Glomerular endothelial cell (primary cell): Measurements from ENCODE around the gene NME4. TPM values are rescaled to one million over a fixed set of nuclear protein-coding genes. Genes with fewer than 3 reads are reported as not detected.
"Not testable (repeated sequence)": the region's sequence is repeated elsewhere in the genome, so short reads cannot be mapped to it uniquely, and the experiment has no call there.

Source experiments
- DNase-seq: peaks from one replicate; pipeline ENCODE4 v3.0.0-alpha.2; 2011; ENCODE audit warnings: low read depth, low spot score; ENCODE audit errors: extremely low read depth
- total RNA-seq: library from RNA; depleted of rRNA; stranded (reverse); fragments of >200 nt; gene quantifications from 2 replicates; pipeline ENCODE4 v1.2.3, GENCODE V29; 2015

Gene NME4
- 147 and 203 TPM in 2 replicates for total RNA-seq

DNA sequence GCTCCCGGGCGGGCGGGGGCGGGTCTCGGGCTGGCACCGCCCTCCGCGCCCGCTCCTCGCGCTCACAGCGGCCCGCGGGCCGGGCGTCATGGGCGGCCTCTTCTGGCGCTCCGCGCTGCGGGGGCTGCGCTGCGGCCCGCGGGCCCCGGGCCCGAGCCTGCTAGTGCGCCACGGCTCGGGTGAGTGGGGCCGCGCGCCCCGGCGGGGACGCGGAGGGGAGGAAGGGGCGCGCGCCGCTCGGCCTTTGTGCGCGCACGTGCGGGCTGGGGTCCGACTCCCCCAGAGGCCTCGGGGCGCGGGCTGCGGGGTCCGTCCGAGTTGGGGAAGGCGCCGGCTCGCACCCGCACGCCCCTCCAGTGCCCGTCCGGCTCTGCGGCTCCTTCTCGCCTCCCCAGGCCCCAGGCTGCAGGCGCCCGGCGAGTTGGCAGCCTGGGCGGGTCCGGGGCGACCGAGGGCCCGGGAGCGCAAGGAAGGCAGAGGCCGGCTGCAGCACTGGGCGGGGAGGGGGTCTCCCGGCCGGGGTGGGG is at the start of gene NME4:
Gene NME4, plus strand, starts transcription at position 65 of the 527 bp plus-strand sequence. Its CDS starts 24 bp downstream, at position 89.
- DNase-seq, result no peak

DNA sequence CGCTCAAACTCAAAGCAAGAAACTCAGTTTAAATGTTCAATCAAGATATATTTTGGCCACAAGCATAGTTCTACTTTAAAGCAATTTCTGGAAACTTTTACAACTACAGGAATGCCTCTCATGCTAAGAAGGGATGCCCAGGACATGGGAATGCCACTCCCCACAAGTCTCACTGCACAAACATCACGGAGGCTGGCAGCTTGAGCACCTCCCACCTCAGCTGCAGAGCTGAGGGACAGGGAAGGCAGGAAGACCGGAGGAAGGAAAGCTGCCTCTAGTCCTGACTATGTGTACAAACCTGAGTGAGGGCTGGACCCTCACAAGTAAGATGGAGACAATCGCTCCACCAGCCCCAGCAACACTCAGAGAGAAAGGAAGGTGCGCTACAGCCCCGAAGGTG is 49.8 kb upstream of the NME4 start:
- no peak for DNase-seq

DNA sequence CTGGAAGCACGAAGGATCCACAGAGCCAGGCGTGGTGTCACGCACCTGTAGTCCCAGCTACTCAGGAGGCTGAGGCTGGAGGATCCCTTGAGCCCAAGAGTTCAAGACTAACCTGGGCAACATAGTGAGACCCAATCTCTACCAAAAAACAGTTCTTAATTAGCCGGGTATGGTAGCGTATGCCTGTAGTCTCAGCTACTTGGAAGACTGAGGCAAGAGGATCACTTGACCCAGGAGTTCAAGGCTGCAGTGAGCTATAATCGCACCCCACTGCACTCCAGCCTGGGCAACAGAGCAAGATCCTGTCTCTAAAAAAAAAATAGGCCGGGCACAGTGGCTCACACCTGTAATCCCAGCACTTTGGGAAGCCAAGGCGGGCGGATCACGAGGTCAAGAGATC is 48.5 kb upstream of the NME4 start:
- not testable (repeated sequence) for DNase-seq

GRCh38 chr16:349211-349610 is 47.8 kb upstream of the NME4 start:
- DNase-seq, result no peak

GRCh38 chr16:350203-350602 is 46.8 kb upstream of the NME4 start:
- DNase-seq, result no peak

GRCh38 chr16:351804-352520 is 45.0 kb upstream of the NME4 start:
- DNase-seq, result no peak

GRCh38 chr16:352547-353403 is 44.2 kb upstream of the NME4 start, which contains the start of gene AXIN1:
Gene AXIN1 (minus strand): TSS chr16:352723. CDS start chr16:347025, 5,698 bp downstream.
- no peak for DNase-seq

GRCh38 chr16:353404-354290 is 43.4 kb upstream of the NME4 start:
- DNase-seq, result no peak

DNA sequence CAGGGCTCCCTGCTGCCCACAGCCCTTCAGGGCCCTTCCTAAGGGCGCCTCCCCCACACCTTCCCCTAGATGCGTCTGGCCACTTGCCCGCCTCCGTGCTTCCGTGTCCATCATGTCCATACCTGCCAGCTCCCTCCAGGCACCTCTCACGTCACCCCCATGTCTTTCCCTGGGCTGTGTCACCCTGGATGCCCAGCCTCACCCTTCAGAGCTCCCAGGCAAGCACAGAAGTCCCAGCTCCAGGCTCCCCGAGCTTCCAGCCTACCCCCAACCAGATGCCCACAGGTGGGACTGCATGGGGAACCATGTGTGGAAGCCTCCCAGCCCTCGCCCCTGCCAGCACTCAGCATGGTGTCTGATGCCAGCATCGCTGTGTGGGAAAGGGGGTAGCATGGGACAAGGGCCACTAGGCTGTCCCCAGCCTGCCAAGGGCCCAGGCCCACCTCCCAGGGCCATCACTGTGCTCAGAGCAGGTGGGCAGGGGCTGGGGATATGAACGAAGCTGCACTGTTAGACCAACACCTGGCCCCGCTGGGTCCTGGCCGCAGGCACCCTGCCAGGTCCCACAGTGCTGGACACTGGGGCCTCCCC is 42.6 kb upstream of the NME4 start:
- DNase-seq, result no peak

DNA sequence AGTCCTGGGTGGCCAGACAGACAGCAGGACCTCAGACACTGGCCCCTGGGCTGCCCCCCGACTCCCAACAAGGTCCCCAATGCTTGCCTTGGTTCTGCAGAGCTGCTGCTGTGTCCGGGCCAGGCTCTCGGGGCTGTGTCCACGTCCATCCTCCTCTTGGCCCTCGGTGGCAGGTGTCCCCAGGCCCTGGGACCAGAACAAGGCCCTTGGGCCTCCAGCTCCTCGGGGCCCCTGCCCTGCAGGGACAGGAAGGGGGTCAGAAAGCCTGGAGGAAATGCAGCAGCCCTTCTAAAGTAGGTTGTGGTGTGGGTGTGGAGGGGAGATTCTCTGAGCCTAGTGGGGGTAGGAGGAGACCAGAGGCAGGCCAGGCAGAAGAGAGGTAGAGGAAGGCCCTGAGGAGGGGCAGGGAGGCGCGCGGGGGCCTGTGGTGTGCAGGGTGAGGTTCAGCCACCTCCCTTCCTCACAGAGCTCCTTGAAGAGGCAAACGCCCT is 42.0 kb upstream of the NME4 start:
- no peak for DNase-seq

DNA sequence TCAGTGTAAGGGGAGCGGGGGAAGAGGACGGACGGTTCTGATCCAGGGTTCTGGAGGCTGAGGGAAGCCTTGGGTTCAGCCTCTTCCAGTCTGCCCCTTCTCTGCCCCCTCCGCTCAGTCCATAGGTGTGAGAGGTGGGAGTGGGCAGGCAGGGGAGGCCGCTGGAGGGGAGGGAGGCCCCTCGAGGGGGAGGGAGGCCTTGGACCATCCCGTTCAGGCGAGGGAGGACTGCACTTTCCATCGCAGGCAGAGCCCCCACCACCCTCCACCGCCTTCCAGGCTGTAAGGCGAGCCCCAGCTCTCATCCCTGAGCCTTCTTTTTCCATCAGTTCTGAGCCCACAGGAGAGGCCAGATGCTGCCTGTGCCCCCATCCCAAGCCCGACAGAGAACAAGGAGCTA is 40.3 kb upstream of the NME4 start:
- no peak for DNase-seq

- DNase-seq, result no peak
Measured at GRCh38 chr16:359067-359763, 37.8 kb upstream of the NME4 start.

DNA sequence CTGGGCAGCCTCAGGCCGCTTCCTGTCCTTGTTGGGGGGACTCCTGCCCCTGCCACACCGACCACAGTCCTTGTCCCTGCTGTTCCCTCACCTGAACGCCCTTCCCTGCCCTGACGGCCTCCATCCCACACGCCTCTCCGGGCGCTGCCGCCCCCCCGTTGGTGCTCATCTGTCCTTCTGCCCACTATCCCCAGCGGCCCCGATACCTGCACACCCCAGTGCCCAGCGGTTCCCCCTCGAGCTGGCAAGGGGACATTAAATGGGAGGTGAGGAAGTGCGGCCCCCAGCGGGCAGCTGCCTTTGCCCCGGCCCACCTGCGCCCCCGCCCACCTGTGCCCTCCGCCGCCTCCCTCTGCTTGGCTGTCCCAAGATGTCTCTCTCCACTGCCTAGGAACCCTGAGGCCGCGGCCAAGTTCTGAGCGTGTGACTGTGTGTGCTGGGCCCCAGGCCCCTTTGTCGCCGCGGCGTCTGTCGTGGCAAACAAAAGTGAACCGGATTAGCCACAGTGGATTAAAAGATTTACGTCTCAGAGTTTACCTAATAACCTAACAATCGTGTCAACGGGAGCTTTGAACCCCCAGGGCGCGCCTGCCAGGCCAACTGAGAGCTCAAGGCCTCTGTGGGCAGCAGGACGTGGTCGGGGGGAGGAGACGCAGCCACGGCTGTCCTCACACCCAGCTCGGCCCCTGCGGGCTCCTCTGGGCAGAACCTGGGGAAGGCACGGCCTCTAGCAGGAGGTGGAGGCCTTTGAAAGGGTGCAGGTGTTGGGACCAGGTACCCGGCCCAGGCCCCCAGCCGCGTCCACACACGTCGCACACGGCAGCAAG is 36.9 kb upstream of the NME4 start:
- DNase-seq, result no peak

- no peak for DNase-seq
Measured at GRCh38 chr16:360698-361336, 36.2 kb upstream of the NME4 start.

- no peak for DNase-seq
Measured at GRCh38 chr16:361341-361871, 35.6 kb upstream of the NME4 start.

DNA sequence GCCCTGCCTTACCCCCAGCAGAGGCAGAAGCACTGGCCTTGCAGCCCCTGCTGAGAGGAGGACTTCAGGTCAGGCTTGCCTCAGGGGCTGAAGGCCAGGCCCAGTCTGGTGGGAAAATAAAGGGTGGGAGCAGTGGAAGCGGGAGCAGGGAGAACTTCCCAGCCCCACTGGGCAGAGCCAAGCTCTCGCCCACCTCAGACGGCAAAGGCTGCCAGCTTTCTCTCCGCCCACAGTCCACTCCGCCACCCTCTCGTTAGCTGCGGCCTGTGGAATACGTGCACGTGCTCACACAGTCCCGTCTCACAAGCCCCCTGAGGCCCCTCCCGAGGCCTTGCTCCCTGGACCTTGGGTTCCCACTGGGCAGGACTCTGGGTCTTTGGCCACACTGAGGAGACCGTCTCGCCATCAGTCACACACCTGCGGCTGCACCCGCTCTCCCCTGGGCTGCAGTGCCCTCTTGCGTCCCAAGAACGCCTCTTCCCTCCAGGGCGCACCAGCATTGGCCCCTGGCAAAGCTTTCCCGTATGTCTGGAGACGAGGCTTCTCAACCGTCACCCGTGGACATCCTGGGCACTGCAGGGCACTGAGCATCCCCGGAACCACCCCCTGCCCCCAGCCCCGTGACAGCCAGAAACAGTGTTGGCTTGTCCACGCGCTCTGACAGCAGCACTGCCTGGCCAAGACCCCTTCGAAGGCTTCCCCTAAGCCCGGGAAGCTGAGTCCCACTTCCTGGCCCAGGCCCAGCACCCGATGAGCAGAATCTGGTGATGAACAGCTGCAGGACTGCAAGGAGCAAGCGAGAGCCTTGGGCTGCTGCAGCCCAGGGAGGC is 34.9 kb upstream of the NME4 start:
- DNase-seq, result no peak

DNA sequence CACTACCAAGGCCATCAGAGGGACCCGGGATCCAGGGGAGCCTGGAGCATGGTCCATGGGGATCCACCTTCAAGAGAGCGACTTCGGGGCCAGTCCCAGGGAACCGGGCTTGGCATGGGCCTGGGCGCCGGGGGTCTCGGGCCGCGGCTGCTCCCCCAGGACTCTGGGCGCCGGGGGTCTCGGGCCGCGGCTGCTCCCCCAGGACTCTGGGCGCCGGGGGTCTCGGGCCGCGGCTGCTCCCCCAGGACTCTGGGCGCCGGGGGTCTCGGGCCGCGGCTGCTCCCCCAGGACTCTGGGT is 34.3 kb upstream of the NME4 start:
- not testable (repeated sequence) for DNase-seq
